WTC11 (cell line): ENCODE data around the gene PPA2. TPM values are rescaled to one million over a fixed set of nuclear protein-coding genes. Genes with fewer than 3 reads are reported as not detected.

Experiments
- ATAC-seq: fragments of 200-7000 bp; cut with Tn5 transposase; 2 replicates; pipeline ENCODE4 v1.10.0; 2021; ENCODE audit warnings: mild to moderate bottlenecking, moderate library complexity
- CTCF ChIA-PET: fragments of 300-600 bp; sonication (Branson Sonifier 250); formaldehyde crosslinking; loops from one replicate; lab custom pipeline; 2021; ENCODE audit warnings: antibody characterized with exemption; lab: Charles Lee
- POLR2A ChIA-PET: fragments of 350-600 bp; sonication (Branson Sonifier 250); formaldehyde crosslinking; loops from one replicate; lab custom pipeline; 2021; ENCODE audit warnings: antibody characterized with exemption; lab: Charles Lee
- DNase-seq: peaks from one replicate; pipeline ENCODE4 v3.0.0; 2021; ENCODE audit warnings: low spot score
- H3K27ac Mint-ChIP-seq: 2 replicates; pipeline ENCODE4 v1.8.0; 2021; ENCODE audit warnings: mixed read lengths
- H3K27me3 Mint-ChIP-seq: 2 replicates; pipeline ENCODE4 v1.8.0; 2021; ENCODE audit warnings: low read depth, mild to moderate bottlenecking, moderate library complexity, mixed read lengths
- H3K36me3 Mint-ChIP-seq: 2 replicates; pipeline ENCODE4 v1.8.0; 2021; ENCODE audit warnings: mixed read lengths
- H3K4me1 Mint-ChIP-seq: 2 replicates; pipeline ENCODE4 v1.8.0; 2022; ENCODE audit warnings: mixed read lengths
- H3K4me3 Mint-ChIP-seq: 2 replicates; pipeline ENCODE4 v1.8.0; 2021; ENCODE audit warnings: mild to moderate bottlenecking, moderate library complexity, mixed read lengths
- H3K9me3 Mint-ChIP-seq: 2 replicates; pipeline ENCODE4 v1.8.0; 2021; ENCODE audit warnings: mixed read lengths
- ATF3 ChIP-seq: sonication (generic); formaldehyde crosslinking; conservative IDR thresholded peaks from 2 replicates; pipeline ENCODE4 v1.8.1; 2022; ENCODE audit warnings: mild to moderate bottlenecking, missing genetic modification reagents
- CREB1 ChIP-seq: sonication (generic); formaldehyde crosslinking; IDR thresholded peaks from 2 replicates; pipeline ENCODE4 v1.8.0; 2023; ENCODE audit warnings: mild to moderate bottlenecking, missing genetic modification reagents
- HMGXB4 ChIP-seq: sonication (generic); formaldehyde crosslinking; IDR thresholded peaks from 2 replicates; pipeline ENCODE4 v1.8.1; 2023; ENCODE audit warnings: mild to moderate bottlenecking, moderate library complexity, missing genetic modification reagents
- IRF1 ChIP-seq: sonication (generic); formaldehyde crosslinking; IDR thresholded peaks from 2 replicates; pipeline ENCODE4 v1.8.0; 2023; ENCODE audit warnings: missing genetic modification reagents
- MAX ChIP-seq: sonication (generic); formaldehyde crosslinking; IDR thresholded peaks from 2 replicates; pipeline ENCODE4 v1.8.0; 2022; ENCODE audit warnings: mild to moderate bottlenecking, missing genetic modification reagents
- NFYB ChIP-seq: sonication (generic); formaldehyde crosslinking; conservative IDR thresholded peaks from 2 replicates; pipeline ENCODE4 v1.8.0; 2022; ENCODE audit warnings: low read depth, missing genetic modification reagents
- RORB ChIP-seq: fragments of 250-450 bp; sonication (Bioruptor Pico); IDR thresholded peaks from 2 replicates; pipeline ENCODE4 v1.9.0; 2021; ENCODE audit warnings: mild to moderate bottlenecking
- SMAD3 ChIP-seq: sonication (generic); formaldehyde crosslinking; IDR thresholded peaks from 2 replicates; pipeline ENCODE4 v1.8.0; 2022; ENCODE audit warnings: missing genetic modification reagents, mild to moderate bottlenecking, borderline replicate concordance
- ZBTB43 ChIP-seq: sonication (generic); formaldehyde crosslinking; IDR thresholded peaks from 2 replicates; pipeline ENCODE4 v1.8.1; 2023; ENCODE audit warnings: mild to moderate bottlenecking, missing genetic modification reagents
- ZNF416 ChIP-seq: fragments of 250-450 bp; sonication (Bioruptor Pico); IDR thresholded peaks from 2 replicates; pipeline ENCODE4 v1.9.0; 2021; ENCODE audit warnings: mild to moderate bottlenecking, inconsistent platforms
- total RNA-seq: library from RNA; stranded (reverse); gene quantifications from 3 replicates; pipeline ENCODE4 v1.2.3, GENCODE V29; 2021
- TF ChIP-seq, protein P1 (sequence below): sonication (generic); formaldehyde crosslinking; IDR thresholded peaks from 2 replicates; pipeline ENCODE4 v1.8.0; 2023; ENCODE audit warnings: mild to moderate bottlenecking, missing genetic modification reagents
- TF ChIP-seq, protein P2 (sequence below): sonication (generic); formaldehyde crosslinking; IDR thresholded peaks from 2 replicates; pipeline ENCODE4 v1.8.1; 2023; ENCODE audit warnings: mild to moderate bottlenecking, missing genetic modification reagents, moderate library complexity
- TF ChIP-seq, protein P3 (sequence below): fragments of 250-450 bp; sonication (Bioruptor Pico); IDR thresholded peaks from 2 replicates; pipeline ENCODE4 v1.9.0; 2021; ENCODE audit warnings: mild to moderate bottlenecking
- TF ChIP-seq, protein P4 (sequence below): sonication (generic); formaldehyde crosslinking; IDR thresholded peaks from 2 replicates; pipeline ENCODE4 v1.8.1; 2023; ENCODE audit warnings: mild to moderate bottlenecking, missing genetic modification reagents
- TF ChIP-seq, protein P5 (sequence below): sonication (generic); formaldehyde crosslinking; IDR thresholded peaks from 2 replicates; pipeline ENCODE4 v1.8.1; 2023; ENCODE audit warnings: mild to moderate bottlenecking, missing genetic modification reagents, borderline replicate concordance
- TF ChIP-seq, protein P6 (sequence below): sonication (generic); formaldehyde crosslinking; IDR thresholded peaks from 2 replicates; pipeline ENCODE4 v1.8.0; 2022; ENCODE audit warnings: missing genetic modification reagents

PPA2 gene
- total RNA-seq, 1 experiment from 2014 or later = 50.8 TPM

GRCh38 chr4:105504744-105505143 is 30.9 kb upstream of the PPA2 start (continued):
- TF ChIP-seq, protein P1, sequence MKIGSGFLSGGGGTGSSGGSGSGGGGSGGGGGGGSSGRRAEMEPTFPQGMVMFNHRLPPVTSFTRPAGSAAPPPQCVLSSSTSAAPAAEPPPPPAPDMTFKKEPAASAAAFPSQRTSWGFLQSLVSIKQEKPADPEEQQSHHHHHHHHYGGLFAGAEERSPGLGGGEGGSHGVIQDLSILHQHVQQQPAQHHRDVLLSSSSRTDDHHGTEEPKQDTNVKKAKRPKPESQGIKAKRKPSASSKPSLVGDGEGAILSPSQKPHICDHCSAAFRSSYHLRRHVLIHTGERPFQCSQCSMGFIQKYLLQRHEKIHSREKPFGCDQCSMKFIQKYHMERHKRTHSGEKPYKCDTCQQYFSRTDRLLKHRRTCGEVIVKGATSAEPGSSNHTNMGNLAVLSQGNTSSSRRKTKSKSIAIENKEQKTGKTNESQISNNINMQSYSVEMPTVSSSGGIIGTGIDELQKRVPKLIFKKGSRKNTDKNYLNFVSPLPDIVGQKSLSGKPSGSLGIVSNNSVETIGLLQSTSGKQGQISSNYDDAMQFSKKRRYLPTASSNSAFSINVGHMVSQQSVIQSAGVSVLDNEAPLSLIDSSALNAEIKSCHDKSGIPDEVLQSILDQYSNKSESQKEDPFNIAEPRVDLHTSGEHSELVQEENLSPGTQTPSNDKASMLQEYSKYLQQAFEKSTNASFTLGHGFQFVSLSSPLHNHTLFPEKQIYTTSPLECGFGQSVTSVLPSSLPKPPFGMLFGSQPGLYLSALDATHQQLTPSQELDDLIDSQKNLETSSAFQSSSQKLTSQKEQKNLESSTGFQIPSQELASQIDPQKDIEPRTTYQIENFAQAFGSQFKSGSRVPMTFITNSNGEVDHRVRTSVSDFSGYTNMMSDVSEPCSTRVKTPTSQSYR (CRISPR knock-in tag) = no peak
- TF ChIP-seq, protein P2, sequence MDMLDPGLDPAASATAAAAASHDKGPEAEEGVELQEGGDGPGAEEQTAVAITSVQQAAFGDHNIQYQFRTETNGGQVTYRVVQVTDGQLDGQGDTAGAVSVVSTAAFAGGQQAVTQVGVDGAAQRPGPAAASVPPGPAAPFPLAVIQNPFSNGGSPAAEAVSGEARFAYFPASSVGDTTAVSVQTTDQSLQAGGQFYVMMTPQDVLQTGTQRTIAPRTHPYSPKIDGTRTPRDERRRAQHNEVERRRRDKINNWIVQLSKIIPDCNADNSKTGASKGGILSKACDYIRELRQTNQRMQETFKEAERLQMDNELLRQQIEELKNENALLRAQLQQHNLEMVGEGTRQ (CRISPR knock-in tag) = no peak
- TF ChIP-seq ZBTB43 (CRISPR knock-in tag) (no peak), ZNF416 (CRISPR knock-in tag) (no peak), SMAD3 (CRISPR knock-in tag) (no peak), NFYB (CRISPR knock-in tag) (no peak), HMGXB4 (CRISPR knock-in tag) (no peak), ATF3 (no peak)
- TF ChIP-seq, protein P3, sequence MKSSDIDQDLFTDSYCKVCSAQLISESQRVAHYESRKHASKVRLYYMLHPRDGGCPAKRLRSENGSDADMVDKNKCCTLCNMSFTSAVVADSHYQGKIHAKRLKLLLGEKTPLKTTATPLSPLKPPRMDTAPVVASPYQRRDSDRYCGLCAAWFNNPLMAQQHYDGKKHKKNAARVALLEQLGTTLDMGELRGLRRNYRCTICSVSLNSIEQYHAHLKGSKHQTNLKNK (CRISPR knock-in tag) = no peak
- TF ChIP-seq, protein P4, sequence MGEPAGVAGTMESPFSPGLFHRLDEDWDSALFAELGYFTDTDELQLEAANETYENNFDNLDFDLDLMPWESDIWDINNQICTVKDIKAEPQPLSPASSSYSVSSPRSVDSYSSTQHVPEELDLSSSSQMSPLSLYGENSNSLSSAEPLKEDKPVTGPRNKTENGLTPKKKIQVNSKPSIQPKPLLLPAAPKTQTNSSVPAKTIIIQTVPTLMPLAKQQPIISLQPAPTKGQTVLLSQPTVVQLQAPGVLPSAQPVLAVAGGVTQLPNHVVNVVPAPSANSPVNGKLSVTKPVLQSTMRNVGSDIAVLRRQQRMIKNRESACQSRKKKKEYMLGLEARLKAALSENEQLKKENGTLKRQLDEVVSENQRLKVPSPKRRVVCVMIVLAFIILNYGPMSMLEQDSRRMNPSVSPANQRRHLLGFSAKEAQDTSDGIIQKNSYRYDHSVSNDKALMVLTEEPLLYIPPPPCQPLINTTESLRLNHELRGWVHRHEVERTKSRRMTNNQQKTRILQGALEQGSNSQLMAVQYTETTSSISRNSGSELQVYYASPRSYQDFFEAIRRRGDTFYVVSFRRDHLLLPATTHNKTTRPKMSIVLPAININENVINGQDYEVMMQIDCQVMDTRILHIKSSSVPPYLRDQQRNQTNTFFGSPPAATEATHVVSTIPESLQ (CRISPR knock-in tag) = no peak

- DNase-seq (no peak), ATAC-seq (no peak)
- Mint-ChIP-seq H3K27ac (no peak overlapping the region), H3K9me3 (peaks cover 8% of the 10 kb centered on the region), H3K27me3 (no peaks in the 10 kb centered on the region; the same call in 1 of the 2 replicates), H3K4me3 (no peak overlapping the region), H3K36me3 (no peaks in the 10 kb centered on the region), H3K4me1 (no peaks in the 10 kb centered on the region)
- ChIA-PET POLR2A (no interaction called here), CTCF (no interaction called here)
- TF ChIP-seq RORB (CRISPR knock-in tag) = no peak
- no peak for TF ChIP-seq MAX (CRISPR knock-in tag)
- TF ChIP-seq, protein P5, sequence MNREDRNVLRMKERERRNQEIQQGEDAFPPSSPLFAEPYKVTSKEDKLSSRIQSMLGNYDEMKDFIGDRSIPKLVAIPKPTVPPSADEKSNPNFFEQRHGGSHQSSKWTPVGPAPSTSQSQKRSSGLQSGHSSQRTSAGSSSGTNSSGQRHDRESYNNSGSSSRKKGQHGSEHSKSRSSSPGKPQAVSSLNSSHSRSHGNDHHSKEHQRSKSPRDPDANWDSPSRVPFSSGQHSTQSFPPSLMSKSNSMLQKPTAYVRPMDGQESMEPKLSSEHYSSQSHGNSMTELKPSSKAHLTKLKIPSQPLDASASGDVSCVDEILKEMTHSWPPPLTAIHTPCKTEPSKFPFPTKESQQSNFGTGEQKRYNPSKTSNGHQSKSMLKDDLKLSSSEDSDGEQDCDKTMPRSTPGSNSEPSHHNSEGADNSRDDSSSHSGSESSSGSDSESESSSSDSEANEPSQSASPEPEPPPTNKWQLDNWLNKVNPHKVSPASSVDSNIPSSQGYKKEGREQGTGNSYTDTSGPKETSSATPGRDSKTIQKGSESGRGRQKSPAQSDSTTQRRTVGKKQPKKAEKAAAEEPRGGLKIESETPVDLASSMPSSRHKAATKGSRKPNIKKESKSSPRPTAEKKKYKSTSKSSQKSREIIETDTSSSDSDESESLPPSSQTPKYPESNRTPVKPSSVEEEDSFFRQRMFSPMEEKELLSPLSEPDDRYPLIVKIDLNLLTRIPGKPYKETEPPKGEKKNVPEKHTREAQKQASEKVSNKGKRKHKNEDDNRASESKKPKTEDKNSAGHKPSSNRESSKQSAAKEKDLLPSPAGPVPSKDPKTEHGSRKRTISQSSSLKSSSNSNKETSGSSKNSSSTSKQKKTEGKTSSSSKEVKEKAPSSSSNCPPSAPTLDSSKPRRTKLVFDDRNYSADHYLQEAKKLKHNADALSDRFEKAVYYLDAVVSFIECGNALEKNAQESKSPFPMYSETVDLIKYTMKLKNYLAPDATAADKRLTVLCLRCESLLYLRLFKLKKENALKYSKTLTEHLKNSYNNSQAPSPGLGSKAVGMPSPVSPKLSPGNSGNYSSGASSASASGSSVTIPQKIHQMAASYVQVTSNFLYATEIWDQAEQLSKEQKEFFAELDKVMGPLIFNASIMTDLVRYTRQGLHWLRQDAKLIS = no peak
- no peak for TF ChIP-seq CREB1 (CRISPR knock-in tag)
- TF ChIP-seq, protein P6, sequence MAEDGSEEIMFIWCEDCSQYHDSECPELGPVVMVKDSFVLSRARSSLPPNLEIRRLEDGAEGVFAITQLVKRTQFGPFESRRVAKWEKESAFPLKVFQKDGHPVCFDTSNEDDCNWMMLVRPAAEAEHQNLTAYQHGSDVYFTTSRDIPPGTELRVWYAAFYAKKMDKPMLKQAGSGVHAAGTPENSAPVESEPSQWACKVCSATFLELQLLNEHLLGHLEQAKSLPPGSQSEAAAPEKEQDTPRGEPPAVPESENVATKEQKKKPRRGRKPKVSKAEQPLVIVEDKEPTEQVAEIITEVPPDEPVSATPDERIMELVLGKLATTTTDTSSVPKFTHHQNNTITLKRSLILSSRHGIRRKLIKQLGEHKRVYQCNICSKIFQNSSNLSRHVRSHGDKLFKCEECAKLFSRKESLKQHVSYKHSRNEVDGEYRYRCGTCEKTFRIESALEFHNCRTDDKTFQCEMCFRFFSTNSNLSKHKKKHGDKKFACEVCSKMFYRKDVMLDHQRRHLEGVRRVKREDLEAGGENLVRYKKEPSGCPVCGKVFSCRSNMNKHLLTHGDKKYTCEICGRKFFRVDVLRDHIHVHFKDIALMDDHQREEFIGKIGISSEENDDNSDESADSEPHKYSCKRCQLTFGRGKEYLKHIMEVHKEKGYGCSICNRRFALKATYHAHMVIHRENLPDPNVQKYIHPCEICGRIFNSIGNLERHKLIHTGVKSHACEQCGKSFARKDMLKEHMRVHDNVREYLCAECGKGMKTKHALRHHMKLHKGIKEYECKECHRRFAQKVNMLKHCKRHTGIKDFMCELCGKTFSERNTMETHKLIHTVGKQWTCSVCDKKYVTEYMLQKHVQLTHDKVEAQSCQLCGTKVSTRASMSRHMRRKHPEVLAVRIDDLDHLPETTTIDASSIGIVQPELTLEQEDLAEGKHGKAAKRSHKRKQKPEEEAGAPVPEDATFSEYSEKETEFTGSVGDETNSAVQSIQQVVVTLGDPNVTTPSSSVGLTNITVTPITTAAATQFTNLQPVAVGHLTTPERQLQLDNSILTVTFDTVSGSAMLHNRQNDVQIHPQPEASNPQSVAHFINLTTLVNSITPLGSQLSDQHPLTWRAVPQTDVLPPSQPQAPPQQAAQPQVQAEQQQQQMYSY (CRISPR knock-in tag) = no peak
- TF ChIP-seq IRF1 = no peak
These were observed 29.6 kb upstream of the PPA2 start for GRCh38 chr4:105503484-105503883.
